NT2/D1 (cell line): Measurements from ENCODE around the gene HLF.

Experiments
- DNase-seq: peaks from one replicate; pipeline ENCODE4 v3.0.0-alpha.2; 2011; ENCODE audit warnings: low read depth, low spot score
- H3K27me3 ChIP-seq: 2 replicates; pipeline ENCODE4 v1.6.0; 2011; ENCODE audit warnings: mild to moderate bottlenecking; ENCODE audit not compliant: insufficient read length, insufficient read depth
- H3K36me3 ChIP-seq: 2 replicates; pipeline ENCODE4 v1.6.1; 2011; ENCODE audit warnings: mild to moderate bottlenecking, low read length, mixed read lengths; ENCODE audit not compliant: insufficient read depth, insufficient read length
- H3K4me1 ChIP-seq: 2 replicates; pipeline ENCODE4 v1.5.1; 2011; ENCODE audit not compliant: insufficient read depth, insufficient read length
- H3K4me3 ChIP-seq: 2 replicates; pipeline ENCODE4 v1.5.1; 2011; ENCODE audit warnings: low read depth; ENCODE audit not compliant: insufficient read length
- H3K9ac ChIP-seq: 2 replicates; pipeline ENCODE4 v1.6.0; 2011; ENCODE audit warnings: low read depth; ENCODE audit not compliant: insufficient read length
- H3K9me3 ChIP-seq: 2 replicates; pipeline ENCODE4 v1.5.1; 2011; ENCODE audit warnings: mild to moderate bottlenecking, low read length; ENCODE audit not compliant: insufficient read depth
- SUZ12 ChIP-seq: IDR thresholded peaks from 2 replicates; pipeline ENCODE4 v1.6.1; 2011; ENCODE audit not compliant: insufficient read length, insufficient read depth; ENCODE audit errors: extremely low read depth
- YY1 ChIP-seq: IDR thresholded peaks from 2 replicates; pipeline ENCODE4 v1.6.1; 2011; ENCODE audit not compliant: insufficient read length, insufficient read depth
- ZNF274 ChIP-seq: IDR thresholded peaks from 2 replicates; pipeline ENCODE4 v1.6.1; 2011; ENCODE audit warnings: mild to moderate bottlenecking, low read depth, low read length

The HLF gene

GRCh38 chr17:55350825-55351205, 86.1 kb downstream of the HLF start:
- no peaks in the 10 kb centered on the region for H3K36me3 ChIP-seq
- H3K9ac ChIP-seq: no peak overlapping the region
- no peaks in the 10 kb centered on the region for H3K27me3 ChIP-seq
- DNase-seq: peak; percentile 52
- TF ChIP-seq ZNF274 (no peak), SUZ12 (no peak), YY1 (no peak)
- no peak overlapping the region for H3K4me3 ChIP-seq
- no peaks in the 10 kb centered on the region for H3K4me1 ChIP-seq
- peaks cover 8% of the 10 kb centered on the region; the same call in 1 of the 2 replicates for H3K9me3 ChIP-seq

GRCh38 chr17:55351226-55351625, 86.5 kb downstream of the HLF start:
- H3K9me3 ChIP-seq: peaks cover 8% of the 10 kb centered on the region; the same call in 1 of the 2 replicates
- no peaks in the 10 kb centered on the region for H3K27me3 ChIP-seq
- DNase-seq: no peak
- no peak overlapping the region for H3K4me3 ChIP-seq
- H3K9ac ChIP-seq: no peak overlapping the region
- H3K36me3 ChIP-seq: no peaks in the 10 kb centered on the region
- H3K4me1 ChIP-seq: no peaks in the 10 kb centered on the region
- TF ChIP-seq SUZ12: no peak
- TF ChIP-seq YY1: no peak
- no peak for TF ChIP-seq ZNF274

- Histone ChIP-seq H3K27me3 (no peaks in the 10 kb centered on the region), H3K36me3 (no peaks in the 10 kb centered on the region), H3K4me1 (no peaks in the 10 kb centered on the region), H3K9ac (no peak overlapping the region), H3K4me3 (no peak overlapping the region), H3K9me3 (no peaks in the 10 kb centered on the region)
- TF ChIP-seq ZNF274 (no peak), YY1 (no peak), SUZ12 (no peak)
- DNase-seq: no peak
Measured at GRCh38 chr17:55354010-55354409, 89.2 kb downstream of the HLF start.

- DNase-seq: no peak
- Histone ChIP-seq H3K9me3 (no peaks in the 10 kb centered on the region), H3K36me3 (no peaks in the 10 kb centered on the region), H3K27me3 (no peaks in the 10 kb centered on the region), H3K4me3 (no peak overlapping the region), H3K4me1 (no peaks in the 10 kb centered on the region), H3K9ac (no peak overlapping the region)
- TF ChIP-seq ZNF274 (no peak), YY1 (no peak), SUZ12 (no peak)
Measured at GRCh38 chr17:55354941-55355340, 90.2 kb downstream of the HLF start.

GRCh38 chr17:55356434-55357328, 91.9 kb downstream of the HLF start:
- Histone ChIP-seq H3K9ac (no peak overlapping the region), H3K4me1 (no peaks in the 10 kb centered on the region), H3K9me3 (peaks cover 12% of the 10 kb centered on the region), H3K4me3 (no peak overlapping the region), H3K27me3 (no peaks in the 10 kb centered on the region), H3K36me3 (no peaks in the 10 kb centered on the region)
- TF ChIP-seq SUZ12 (no peak), ZNF274 (no peak), YY1 (no peak)
- peak; percentile 72 for DNase-seq

- no peak overlapping the region for H3K4me3 ChIP-seq
- H3K27me3 ChIP-seq: no peaks in the 10 kb centered on the region
- TF ChIP-seq SUZ12 (no peak), YY1 (no peak), ZNF274 (no peak)
- no peak overlapping the region for H3K9ac ChIP-seq
- DNase-seq: no peak
- H3K36me3 ChIP-seq: no peaks in the 10 kb centered on the region
- H3K9me3 ChIP-seq: peaks cover 14% of the 10 kb centered on the region
- H3K4me1 ChIP-seq: no peaks in the 10 kb centered on the region
Measured at GRCh38 chr17:55360971-55361370, 96.2 kb downstream of the HLF start.

- no peak for DNase-seq
- H3K4me3 ChIP-seq: no peak overlapping the region
- peaks cover 14% of the 10 kb centered on the region for H3K9me3 ChIP-seq
- H3K9ac ChIP-seq: no peak overlapping the region
- H3K4me1 ChIP-seq: no peaks in the 10 kb centered on the region
- no peaks in the 10 kb centered on the region for H3K36me3 ChIP-seq
- H3K27me3 ChIP-seq: no peaks in the 10 kb centered on the region
- no peak for TF ChIP-seq YY1
- TF ChIP-seq SUZ12: no peak
- no peak for TF ChIP-seq ZNF274
Measured at GRCh38 chr17:55363033-55363432, 98.3 kb downstream of the HLF start.
